Activated CD4-positive, alpha-beta T cell treated with anti-CD3 and anti-CD28 coated beads, Interleukin-2, amount 50 U/mL, for 4 hours (primary cell): ENCODE data around the gene NLE1.
"Not testable (repeated sequence)": the region's sequence is repeated elsewhere in the genome, so short reads cannot be mapped to it uniquely, and the experiment has no call there.

ENCODE experiments used
- DNase-seq, 2 experiments: peaks; one replicate each; pipeline ENCODE4 v3.0.0-alpha.2; 2020

Gene NLE1

GRCh38 chr17:35141681-35142466, at the start of gene NLE1:
TSS of gene NLE1 (minus strand) at chr17:35142303. CDS start at chr17:35142275, 28 bp downstream.
- peak; percentile 86 to 87 for DNase-seq

- DNase-seq: no peak
Measured at GRCh38 chr17:35191001-35191695, 49.0 kb upstream of the NLE1 start.

GRCh38 chr17:35189291-35189690, 47.2 kb upstream of the NLE1 start:
- no peak for DNase-seq

GRCh38 chr17:35188111-35188510, 46.0 kb upstream of the NLE1 start:
- DNase-seq: no peak

- DNase-seq: no peak
Measured at GRCh38 chr17:35187481-35187880, 45.4 kb upstream of the NLE1 start.

- DNase-seq: no peak
Measured at GRCh38 chr17:35185849-35186248, 43.7 kb upstream of the NLE1 start.

GRCh38 chr17:35184274-35184673, 42.2 kb upstream of the NLE1 start:
- no peak for DNase-seq

- no peak for DNase-seq
Measured at GRCh38 chr17:35183332-35183731, 41.2 kb upstream of the NLE1 start.

- DNase-seq: not testable (repeated sequence)
Measured at GRCh38 chr17:35179379-35179778, 37.3 kb upstream of the NLE1 start.

- DNase-seq: no peak
Measured at GRCh38 chr17:35176897-35177296, 34.8 kb upstream of the NLE1 start.

GRCh38 chr17:35175638-35176415, 33.7 kb upstream of the NLE1 start:
- no peak for DNase-seq

GRCh38 chr17:35174835-35175334, 32.8 kb upstream of the NLE1 start:
- DNase-seq: no peak

GRCh38 chr17:35172321-35172720, 30.2 kb upstream of the NLE1 start:
- DNase-seq: not testable (repeated sequence)

GRCh38 chr17:35171834-35172233, 29.7 kb upstream of the NLE1 start:
- no peak for DNase-seq

GRCh38 chr17:35170968-35171771, 29.1 kb upstream of the NLE1 start:
- peak; percentile 16 to 29 for DNase-seq

- no peak for DNase-seq
Measured at GRCh38 chr17:35169835-35170363, 27.8 kb upstream of the NLE1 start.

- DNase-seq: no peak
Measured at GRCh38 chr17:35167666-35168065, 25.6 kb upstream of the NLE1 start.

- no peak for DNase-seq
Measured at GRCh38 chr17:35167046-35167445, 24.9 kb upstream of the NLE1 start.

GRCh38 chr17:35166526-35166925, 24.4 kb upstream of the NLE1 start:
- DNase-seq: no peak

GRCh38 chr17:35164716-35165115, 22.6 kb upstream of the NLE1 start:
- no peak for DNase-seq

GRCh38 chr17:35163886-35164285, 21.8 kb upstream of the NLE1 start:
- DNase-seq: no peak

- DNase-seq: no peak
Measured at GRCh38 chr17:35162755-35163154, 20.7 kb upstream of the NLE1 start.
